HEK293 (cell line): ENCODE results near the gene HMSD.

Experiments
- CTCF ChIA-PET: fragments of 350-600 bp; formaldehyde crosslinking; extraction: SDS; loops from one replicate; lab custom pipeline; 2021; ENCODE audit warnings: antibody characterized with exemption; lab: Yijun Ruan, JAX
- POLR2A ChIA-PET: fragments of 300-600 bp; formaldehyde crosslinking; extraction: SDS; loops from one replicate; lab custom pipeline; 2020; ENCODE audit warnings: antibody characterized with exemption, inconsistent platforms; lab: Yijun Ruan, JAX
- H3K27ac ChIP-seq: fragments of 200-500 bp; sonication (Bioruptor generic); 2 replicates; pipeline ENCODE4 v1.5.1; 2014; ENCODE audit warnings: low read depth, low read length, control low read depth, inconsistent platforms; ENCODE audit errors: extremely low read depth
- H3K36me3 ChIP-seq, 2 experiments: fragments of 200-500 bp in 1 of 2; sonication (Bioruptor generic) in 1 of 2; 1 replicate in 1 of 2; 2 replicates in 1 of 2; pipeline ENCODE4 v1.5.1; 2014 to 2017; ENCODE audit warnings: inconsistent platforms in 2 of 2, low read length in 2 of 2; ENCODE audit not compliant: control insufficient read depth in 2 of 2, insufficient read depth in 1 of 2
- H3K4me1 ChIP-seq: fragments of 200-500 bp; sonication (Bioruptor generic); 2 replicates; pipeline ENCODE4 v1.5.1; 2014; ENCODE audit warnings: mild to moderate bottlenecking, low read length, inconsistent platforms; ENCODE audit not compliant: control insufficient read depth, insufficient read depth
- H3K4me3 ChIP-seq: 2 replicates; pipeline ENCODE4 v1.5.1; 2011; ENCODE audit warnings: low read depth, mild to moderate bottlenecking, control low read depth, low read length, moderate library complexity
- H3K9me3 ChIP-seq: fragments of 200-500 bp; sonication (Bioruptor generic); 2 replicates; pipeline ENCODE4 v1.5.1; 2014; ENCODE audit warnings: low read depth, low read length, inconsistent platforms; ENCODE audit not compliant: control insufficient read depth, insufficient read depth
- HOXC10 ChIP-seq: sonication (generic); formaldehyde crosslinking; IDR thresholded peaks from 2 replicates; pipeline ENCODE4 v1.8.1; 2023; ENCODE audit warnings: mild to moderate bottlenecking, missing genetic modification reagents
- KLF8 ChIP-seq: fragments of 450-650 bp; formaldehyde crosslinking; IDR thresholded peaks from 2 replicates; pipeline ENCODE4 v1.5.1; 2016; ENCODE audit warnings: missing biosample characterization, missing genetic modification characterization
- SP2 ChIP-seq: fragments of 450-650 bp; formaldehyde crosslinking; IDR thresholded peaks from 2 replicates; pipeline ENCODE4 v1.5.1; 2016; ENCODE audit warnings: missing biosample characterization, missing genetic modification characterization
- YY2 ChIP-seq: fragments of 450-650 bp; formaldehyde crosslinking; IDR thresholded peaks from 2 replicates; pipeline ENCODE4 v1.5.1; 2016; ENCODE audit warnings: missing biosample characterization, missing genetic modification characterization
- ZNF121 ChIP-seq: fragments of 450-650 bp; formaldehyde crosslinking; IDR thresholded peaks from 2 replicates; pipeline ENCODE4 v1.5.1; 2016; ENCODE audit warnings: missing biosample characterization, missing genetic modification characterization
- ZNF146 ChIP-seq: fragments of 450-650 bp; formaldehyde crosslinking; IDR thresholded peaks from 2 replicates; pipeline ENCODE4 v1.5.1; 2016; ENCODE audit warnings: missing biosample characterization, missing genetic modification characterization
- ZNF174 ChIP-seq: fragments of 450-650 bp; formaldehyde crosslinking; IDR thresholded peaks from 2 replicates; pipeline ENCODE4 v1.5.0; 2017; ENCODE audit warnings: missing biosample characterization, mild to moderate bottlenecking, missing genetic modification characterization
- ZNF2 ChIP-seq: fragments of 450-650 bp; formaldehyde crosslinking; IDR thresholded peaks from 2 replicates; pipeline ENCODE4 v1.5.1; 2016; ENCODE audit warnings: missing biosample characterization, missing genetic modification characterization
- ZNF223 ChIP-seq: fragments of 450-650 bp; formaldehyde crosslinking; IDR thresholded peaks from 2 replicates; pipeline ENCODE4 v1.5.1; 2016; ENCODE audit warnings: missing biosample characterization, missing genetic modification characterization
- ZNF280D ChIP-seq: fragments of 450-650 bp; formaldehyde crosslinking; IDR thresholded peaks from 2 replicates; pipeline ENCODE4 v1.5.1; 2016; ENCODE audit warnings: missing biosample characterization, missing genetic modification characterization
- ZNF621 ChIP-seq: fragments of 450-650 bp; formaldehyde crosslinking; IDR thresholded peaks from 2 replicates; pipeline ENCODE4 v1.5.1; 2017; ENCODE audit warnings: missing biosample characterization, missing genetic modification characterization
- ZNF843 ChIP-seq: fragments of 450-650 bp; formaldehyde crosslinking; IDR thresholded peaks from 2 replicates; pipeline ENCODE4 v1.5.1; 2016; ENCODE audit warnings: missing biosample characterization, missing genetic modification characterization
- ZSCAN16 ChIP-seq: fragments of 450-650 bp; formaldehyde crosslinking; IDR thresholded peaks from 2 replicates; pipeline ENCODE4 v1.5.1; 2016; ENCODE audit warnings: missing biosample characterization, missing genetic modification characterization
- ZSCAN23 ChIP-seq: fragments of 450-650 bp; formaldehyde crosslinking; IDR thresholded peaks from 2 replicates; pipeline ENCODE4 v1.5.1; 2016; ENCODE audit warnings: missing biosample characterization, missing genetic modification characterization
- ZSCAN4 ChIP-seq: fragments of 450-650 bp; formaldehyde crosslinking; IDR thresholded peaks from 2 replicates; pipeline ENCODE4 v1.5.1; 2017; ENCODE audit warnings: missing biosample characterization, missing genetic modification characterization
- TF ChIP-seq, protein P1 (sequence below): fragments of 450-650 bp; formaldehyde crosslinking; IDR thresholded peaks from 2 replicates; pipeline ENCODE4 v1.5.1; 2016; ENCODE audit warnings: missing biosample characterization, missing genetic modification characterization
- TF ChIP-seq, protein P2 (sequence below): fragments of 450-650 bp; formaldehyde crosslinking; IDR thresholded peaks from 2 replicates; pipeline ENCODE4 v1.5.1; 2016; ENCODE audit warnings: missing biosample characterization, missing genetic modification characterization
- TF ChIP-seq, protein P3 (sequence below): fragments of 450-650 bp; IDR thresholded peaks from 2 replicates; pipeline ENCODE4 v1.5.1; 2018; ENCODE audit warnings: missing biosample characterization, mild to moderate bottlenecking, missing genetic modification characterization

The HMSD gene

DNA sequence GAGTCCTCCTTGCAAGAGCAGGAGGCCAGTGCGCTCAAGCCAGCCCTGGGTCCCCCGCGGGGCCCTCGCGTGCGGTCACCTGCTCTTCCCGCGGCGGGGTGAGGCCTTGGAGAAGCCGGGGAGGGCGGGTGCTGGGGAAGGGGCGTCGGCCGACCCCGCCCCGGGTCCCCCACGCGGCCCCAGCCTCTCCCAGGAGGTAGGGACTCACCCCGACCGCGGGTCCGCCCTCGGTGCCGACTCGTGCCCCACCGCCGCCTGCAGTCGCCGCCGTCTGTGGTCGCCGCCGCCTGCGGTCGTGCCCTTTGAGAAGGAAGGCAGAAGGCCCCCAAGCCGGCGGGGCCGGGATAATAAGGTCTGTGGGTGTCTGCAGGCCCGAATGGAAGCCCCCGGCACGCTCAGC, 53.5 kb downstream of the HMSD start:
- no peak for TF ChIP-seq ZSCAN16
- no peak for TF ChIP-seq YY2 (tag by site-specific recombination)
- H3K4me1 ChIP-seq = no peaks in the 10 kb centered on the region
- POLR2A ChIA-PET = no interaction called here
- no peaks in the 10 kb centered on the region for H3K9me3 ChIP-seq
- no peak overlapping the region for H3K27ac ChIP-seq
- H3K4me3 ChIP-seq = no peak overlapping the region
- CTCF ChIA-PET = no interaction called here
- no peaks in the 10 kb centered on the region for H3K36me3 ChIP-seq

GRCh38 chr18:64009305-64009704, 60.2 kb downstream of the HMSD start:
- ChIA-PET POLR2A (no interaction called here), CTCF (interaction anchor here (1.4 to 2.5 kb wide), 2 partner anchors 9 to 15 kb away, joined by 4 to 7 read pairs; no protein-coding TSS in a partner anchor)
- Histone ChIP-seq H3K36me3 (no peaks in the 10 kb centered on the region), H3K4me3 (no peak overlapping the region), H3K4me1 (no peaks in the 10 kb centered on the region), H3K9me3 (no peaks in the 10 kb centered on the region), H3K27ac (no peak overlapping the region)
- TF ChIP-seq SP2 = no peak
- TF ChIP-seq ZNF121 (tag by site-specific recombination) = no peak
- TF ChIP-seq ZNF280D = no peak
- TF ChIP-seq, protein P1, sequence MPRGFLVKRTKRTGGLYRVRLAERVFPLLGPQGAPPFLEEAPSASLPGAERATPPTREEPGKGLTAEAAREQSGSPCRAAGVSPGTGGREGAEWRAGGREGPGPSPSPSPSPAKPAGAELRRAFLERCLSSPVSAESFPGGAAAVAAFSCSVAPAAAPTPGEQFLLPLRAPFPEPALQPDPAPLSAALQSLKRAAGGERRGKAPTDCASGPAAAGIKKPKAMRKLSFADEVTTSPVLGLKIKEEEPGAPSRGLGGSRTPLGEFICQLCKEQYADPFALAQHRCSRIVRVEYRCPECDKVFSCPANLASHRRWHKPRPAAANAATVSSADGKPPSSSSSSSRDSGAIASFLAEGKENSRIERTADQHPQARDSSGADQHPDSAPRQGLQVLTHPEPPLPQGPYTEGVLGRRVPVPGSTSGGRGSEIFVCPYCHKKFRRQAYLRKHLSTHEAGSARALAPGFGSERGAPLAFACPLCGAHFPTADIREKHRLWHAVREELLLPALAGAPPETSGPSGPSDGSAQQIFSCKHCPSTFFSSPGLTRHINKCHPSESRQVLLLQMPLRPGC (tag by site-specific recombination) = no peak
- no peak for TF ChIP-seq HOXC10
- no peak for TF ChIP-seq ZSCAN23 (tag by site-specific recombination)
- no peak for TF ChIP-seq ZNF223
- TF ChIP-seq, protein P2, sequence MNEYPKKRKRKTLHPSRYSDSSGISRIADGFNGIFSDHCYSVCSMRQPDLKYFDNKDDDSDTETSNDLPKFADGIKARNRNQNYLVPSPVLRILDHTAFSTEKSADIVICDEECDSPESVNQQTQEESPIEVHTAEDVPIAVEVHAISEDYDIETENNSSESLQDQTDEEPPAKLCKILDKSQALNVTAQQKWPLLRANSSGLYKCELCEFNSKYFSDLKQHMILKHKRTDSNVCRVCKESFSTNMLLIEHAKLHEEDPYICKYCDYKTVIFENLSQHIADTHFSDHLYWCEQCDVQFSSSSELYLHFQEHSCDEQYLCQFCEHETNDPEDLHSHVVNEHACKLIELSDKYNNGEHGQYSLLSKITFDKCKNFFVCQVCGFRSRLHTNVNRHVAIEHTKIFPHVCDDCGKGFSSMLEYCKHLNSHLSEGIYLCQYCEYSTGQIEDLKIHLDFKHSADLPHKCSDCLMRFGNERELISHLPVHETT (tag by site-specific recombination) = no peak
- no peak for TF ChIP-seq ZNF2 (tag by site-specific recombination)
- no peak for TF ChIP-seq ZNF146 (tag by site-specific recombination)
- no peak for TF ChIP-seq ZSCAN4 (tag by site-specific recombination)
- no peak for TF ChIP-seq ZNF621 (tag by site-specific recombination)
- TF ChIP-seq ZNF843 (tag by site-specific recombination) = no peak
- no peak for TF ChIP-seq KLF8 (tag by site-specific recombination)
- TF ChIP-seq, protein P3, sequence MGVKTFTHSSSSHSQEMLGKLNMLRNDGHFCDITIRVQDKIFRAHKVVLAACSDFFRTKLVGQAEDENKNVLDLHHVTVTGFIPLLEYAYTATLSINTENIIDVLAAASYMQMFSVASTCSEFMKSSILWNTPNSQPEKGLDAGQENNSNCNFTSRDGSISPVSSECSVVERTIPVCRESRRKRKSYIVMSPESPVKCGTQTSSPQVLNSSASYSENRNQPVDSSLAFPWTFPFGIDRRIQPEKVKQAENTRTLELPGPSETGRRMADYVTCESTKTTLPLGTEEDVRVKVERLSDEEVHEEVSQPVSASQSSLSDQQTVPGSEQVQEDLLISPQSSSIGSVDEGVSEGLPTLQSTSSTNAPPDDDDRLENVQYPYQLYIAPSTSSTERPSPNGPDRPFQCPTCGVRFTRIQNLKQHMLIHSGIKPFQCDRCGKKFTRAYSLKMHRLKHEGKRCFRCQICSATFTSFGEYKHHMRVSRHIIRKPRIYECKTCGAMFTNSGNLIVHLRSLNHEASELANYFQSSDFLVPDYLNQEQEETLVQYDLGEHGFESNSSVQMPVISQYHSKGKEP (tag by site-specific recombination) = no peak
- no peak for TF ChIP-seq ZNF174 (tag by site-specific recombination)
